HG02840 (cell line): ENCODE results near the gene ZNF483.
"Not testable (repeated sequence)": the region's sequence is repeated elsewhere in the genome, so short reads cannot be mapped to it uniquely, and the experiment has no call there.

Source experiments
- ATAC-seq: cut with Tn5 transposase; IDR thresholded peaks from one replicate; pipeline ENCODE4 v1.9.1; 2021; ENCODE audit warnings: mild to moderate bottlenecking, moderate library complexity, moderate number of reproducible peaks; ENCODE audit not compliant: unreplicated experiment, low FRiP score

The ZNF483 gene

DNA sequence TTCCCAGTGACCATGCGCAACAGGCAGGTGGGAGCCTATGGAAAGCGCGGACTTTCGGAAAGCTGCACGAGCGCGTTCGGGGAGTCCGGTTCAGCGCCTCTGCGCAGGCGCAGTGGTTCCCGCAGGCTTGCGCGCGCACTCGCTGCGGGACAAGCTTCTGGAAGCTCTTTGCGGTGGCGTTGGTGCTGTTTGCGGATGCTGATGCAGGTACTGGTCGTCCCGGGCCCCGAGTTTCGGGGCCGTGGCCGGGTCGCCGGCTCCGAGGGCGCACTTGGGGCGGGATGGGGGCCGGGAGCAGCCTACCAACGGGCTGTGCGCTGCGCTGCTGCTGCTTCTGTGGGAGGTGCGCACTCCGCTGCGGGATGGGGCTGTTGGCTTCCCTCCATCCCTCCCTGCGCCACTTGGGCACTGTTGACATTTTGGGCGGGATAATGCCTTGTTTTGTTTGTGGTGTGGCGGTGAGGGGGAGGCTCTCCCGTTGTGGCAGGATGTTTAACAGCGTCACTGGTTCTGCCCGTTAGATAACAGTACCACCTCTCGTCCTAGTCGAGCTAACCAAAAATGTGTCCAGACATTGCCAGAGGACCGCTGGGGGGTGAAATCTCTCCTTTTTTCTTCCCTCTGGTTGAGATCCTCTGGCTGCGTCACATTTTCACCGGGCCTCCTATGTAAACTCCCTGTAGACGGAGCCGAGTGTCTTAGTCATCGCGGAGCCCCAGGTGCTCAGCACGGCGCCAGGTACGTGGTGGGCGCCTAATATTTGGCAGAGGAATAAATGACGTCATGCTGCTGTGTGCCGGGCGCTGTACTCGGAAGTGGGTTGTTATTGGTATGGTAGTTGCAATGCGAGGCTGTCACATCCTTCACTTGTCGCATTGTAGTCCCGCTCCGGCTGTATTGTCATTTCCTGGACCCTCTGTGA, at the start of gene ZNF483:
ZNF483 (plus strand) TSS at position 124 of the 922 bp plus-strand sequence. CDS start 2,217 bp downstream, outside the sequence.
- no peak for ATAC-seq

- no peak for ATAC-seq
Measured at GRCh38 chr9:111475195-111475594, 49.8 kb upstream of the ZNF483 start.

GRCh38 chr9:111477677-111478076, 47.3 kb upstream of the ZNF483 start:
- ATAC-seq, result no peak

DNA sequence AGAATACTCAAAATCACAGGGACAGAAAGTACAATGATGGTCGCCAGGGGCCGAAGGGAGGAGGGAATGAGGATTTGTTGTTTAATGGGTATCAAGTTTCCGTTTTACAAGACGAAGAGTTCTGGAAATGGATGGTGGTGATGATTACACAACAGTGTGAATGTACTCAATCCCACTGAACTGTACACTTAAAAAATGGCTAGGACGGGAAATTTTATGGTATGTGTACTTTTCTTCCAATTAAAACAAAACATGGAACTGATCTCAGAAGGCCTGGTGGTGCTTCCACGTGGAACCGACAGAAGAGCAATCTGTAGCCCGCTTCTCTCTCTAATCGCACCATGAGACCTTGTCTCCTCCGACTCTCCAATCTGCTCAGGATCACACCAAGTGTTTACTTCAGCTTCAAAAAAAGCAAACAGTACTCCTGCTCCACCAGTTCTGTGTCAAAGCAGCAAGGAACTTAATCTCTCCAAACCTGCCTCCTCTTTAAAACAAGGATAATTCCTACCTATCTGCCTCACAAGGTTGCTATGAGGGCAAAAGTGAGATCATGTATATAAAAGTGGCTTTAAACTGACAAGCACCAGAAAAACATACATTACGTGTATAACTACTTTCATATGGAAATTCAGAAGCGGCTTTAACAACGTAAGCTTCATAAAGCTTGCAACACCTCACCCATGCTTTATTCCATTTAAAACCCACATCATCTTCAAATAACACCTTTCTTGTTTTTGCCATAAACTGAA, 42.9 kb upstream of the ZNF483 start:
- no peak for ATAC-seq

DNA sequence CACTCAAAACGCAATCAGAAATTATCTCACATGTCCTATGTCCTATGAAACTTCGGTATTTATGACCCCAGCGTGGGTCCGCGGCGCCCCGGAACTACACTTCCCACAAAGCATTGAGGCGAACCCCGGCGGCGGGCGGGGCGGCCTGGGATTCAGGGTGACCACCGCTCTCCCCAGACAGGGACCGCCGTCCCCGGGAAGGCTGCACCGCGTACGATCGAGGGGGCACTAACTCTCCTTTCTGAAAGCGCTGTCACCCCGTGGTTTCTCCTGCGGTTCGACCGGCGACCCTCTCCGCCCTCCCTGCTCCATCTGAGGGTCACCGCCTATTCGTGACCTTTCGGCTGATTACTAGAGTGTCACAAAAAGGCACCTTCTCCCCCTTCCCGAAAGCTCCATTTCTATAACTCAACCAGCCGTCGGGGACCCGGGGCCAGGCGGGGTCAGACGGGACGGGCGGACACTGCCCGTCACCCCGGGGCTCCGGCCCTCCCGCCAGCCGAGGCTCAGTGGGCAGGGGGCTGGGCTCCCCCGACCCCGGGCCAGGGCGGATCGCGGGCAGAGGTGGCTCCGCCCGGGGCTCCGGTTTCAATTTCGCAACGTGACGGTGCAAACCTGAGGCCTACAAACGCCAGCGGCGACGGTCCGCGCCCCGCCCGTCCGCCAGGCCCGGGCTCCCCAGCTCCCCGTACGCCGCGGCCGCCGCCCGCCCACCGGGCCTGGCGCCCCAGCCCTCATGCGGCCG, 42.1 kb upstream of the ZNF483 start:
- ATAC-seq, result peak; percentile 63

- peak; percentile 36 for ATAC-seq
Measured at GRCh38 chr9:111483439-111483857, 41.5 kb upstream of the ZNF483 start.

GRCh38 chr9:111483858-111484571, 41.0 kb upstream of the ZNF483 start, which contains the start of gene ECPAS:
Gene ECPAS, minus strand, starts transcription at chr9:111484383. Its CDS starts 11,465 bp downstream, at chr9:111472918.
- ATAC-seq, result peak; percentile 54

DNA sequence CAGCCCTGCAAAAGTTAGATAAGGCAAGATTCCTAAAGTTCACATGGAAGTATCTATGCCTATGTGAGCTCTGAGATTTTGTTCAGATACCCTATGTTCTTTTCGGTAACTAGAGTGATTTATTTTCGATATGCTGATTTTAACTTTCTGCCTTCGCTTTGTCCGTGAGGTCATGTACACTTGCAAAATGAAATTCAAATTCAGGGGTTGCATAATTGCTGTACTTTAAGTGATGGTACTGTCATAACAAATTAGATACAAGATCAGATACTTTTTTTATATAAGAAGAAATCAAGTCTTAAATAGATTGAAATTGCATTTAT, 40.4 kb upstream of the ZNF483 start:
- ATAC-seq, result no peak

GRCh38 chr9:111497196-111497595, 27.8 kb upstream of the ZNF483 start:
- ATAC-seq, result not testable (repeated sequence)

- no peak for ATAC-seq
Measured at GRCh38 chr9:111501005-111501562, 23.9 kb upstream of the ZNF483 start.

DNA sequence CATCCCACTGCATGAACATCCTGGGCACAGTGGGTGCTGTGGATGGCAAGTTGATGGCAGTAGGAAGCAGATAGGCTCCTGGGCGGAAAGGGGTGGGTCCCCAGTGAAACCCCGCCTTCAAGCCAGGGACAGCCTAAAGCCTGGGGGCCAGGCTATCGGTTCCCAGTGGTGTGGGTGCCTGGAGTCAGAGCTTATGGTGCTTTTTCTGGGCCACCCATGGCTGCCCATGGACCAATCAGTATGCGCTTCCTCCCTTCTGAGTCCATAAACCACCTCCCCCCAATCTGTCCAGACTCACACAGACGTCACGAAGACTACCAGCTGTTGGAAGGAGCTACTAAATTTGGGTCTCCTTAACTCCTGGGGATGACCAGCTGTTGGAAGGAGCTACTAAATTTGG, 23.3 kb upstream of the ZNF483 start:
- no peak for ATAC-seq

- ATAC-seq, result no peak
Measured at GRCh38 chr9:111502506-111502905, 22.5 kb upstream of the ZNF483 start.

- not testable (repeated sequence) for ATAC-seq
Measured at GRCh38 chr9:111511581-111511980, 13.4 kb upstream of the ZNF483 start.

GRCh38 chr9:111514967-111515366, 10.0 kb upstream of the ZNF483 start:
- ATAC-seq, result no peak

DNA sequence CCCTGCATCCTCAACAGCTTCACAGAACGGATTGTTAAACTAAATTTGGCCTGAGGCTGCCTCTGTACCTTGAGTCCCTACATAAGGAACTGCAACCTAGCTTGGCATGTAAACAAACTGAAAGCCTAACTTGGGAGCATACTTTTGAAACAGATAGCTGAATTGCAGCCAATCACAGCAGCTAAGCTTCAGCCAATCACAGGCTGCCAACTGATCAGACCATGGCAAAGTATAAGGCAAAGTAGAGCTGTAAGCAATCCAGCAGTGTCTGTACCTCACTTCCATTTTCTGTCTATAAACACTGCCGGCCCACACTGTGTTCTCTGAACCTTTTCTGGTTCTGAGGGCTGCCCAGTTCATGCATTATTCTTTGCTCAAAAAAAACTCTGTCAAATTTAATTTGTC, 8.9 kb upstream of the ZNF483 start:
- ATAC-seq, result no peak

DNA sequence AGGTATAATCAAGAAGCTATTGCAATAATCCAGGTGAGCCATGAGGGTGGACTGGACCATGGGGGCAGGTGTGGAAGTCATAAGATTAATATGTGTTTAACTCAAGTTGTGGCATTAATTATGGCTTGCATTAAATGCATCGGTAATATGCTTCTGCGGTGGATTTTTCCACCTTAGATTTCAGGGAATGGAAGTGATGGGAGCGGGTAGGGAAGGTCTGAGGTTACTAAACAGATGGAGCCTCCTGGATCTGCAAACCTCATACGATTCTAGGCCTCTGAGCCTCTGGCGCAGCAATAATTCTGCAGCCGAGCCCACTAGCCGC, 286 bp upstream of the ZNF483 start:
- no peak for ATAC-seq

DNA sequence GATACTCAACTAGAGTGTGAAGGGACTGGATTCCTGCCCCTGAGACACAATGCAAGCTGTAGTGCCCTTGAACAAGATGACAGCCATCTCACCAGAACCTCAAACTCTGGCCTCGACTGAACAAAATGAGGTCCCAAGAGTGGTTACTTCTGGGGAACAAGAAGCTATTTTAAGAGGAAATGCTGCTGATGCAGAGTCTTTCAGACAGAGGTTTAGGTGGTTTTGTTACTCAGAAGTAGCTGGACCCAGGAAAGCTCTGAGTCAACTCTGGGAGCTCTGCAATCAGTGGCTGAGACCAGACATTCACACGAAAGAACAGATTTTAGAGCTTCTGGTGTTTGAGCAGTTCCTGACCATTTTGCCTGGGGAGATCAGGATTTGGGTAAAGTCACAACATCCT, 2.4 kb downstream of the ZNF483 start:
- ATAC-seq, result no peak

DNA sequence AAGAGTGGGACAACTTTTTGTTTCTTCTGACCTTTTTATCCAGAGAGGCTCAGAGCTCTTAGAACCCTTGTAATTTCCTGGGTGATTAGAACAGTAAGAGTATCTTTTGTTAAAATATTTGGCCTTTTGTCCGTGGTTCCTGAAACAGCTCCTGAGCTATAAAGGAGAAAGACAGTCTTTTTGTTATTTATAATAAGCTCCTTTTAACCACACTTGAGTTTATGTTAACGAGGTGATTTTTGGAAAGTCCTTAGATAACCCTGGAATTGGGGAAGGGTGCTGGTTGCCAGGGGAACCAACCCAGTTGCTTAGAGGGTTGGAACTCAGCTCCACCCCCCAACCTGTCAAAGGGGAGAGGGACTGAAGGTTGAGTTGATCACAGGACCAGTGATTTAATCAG, 4.8 kb downstream of the ZNF483 start:
- ATAC-seq, result no peak

- no peak for ATAC-seq
Measured at GRCh38 chr9:111531716-111532115, 6.7 kb downstream of the ZNF483 start.
